ENCODE data around the gene SNX15.
"Not testable (repeated sequence)": the region's sequence is repeated elsewhere in the genome, so short reads cannot be mapped to it uniquely, and the experiment has no call there.

Gene SNX15, protein sequence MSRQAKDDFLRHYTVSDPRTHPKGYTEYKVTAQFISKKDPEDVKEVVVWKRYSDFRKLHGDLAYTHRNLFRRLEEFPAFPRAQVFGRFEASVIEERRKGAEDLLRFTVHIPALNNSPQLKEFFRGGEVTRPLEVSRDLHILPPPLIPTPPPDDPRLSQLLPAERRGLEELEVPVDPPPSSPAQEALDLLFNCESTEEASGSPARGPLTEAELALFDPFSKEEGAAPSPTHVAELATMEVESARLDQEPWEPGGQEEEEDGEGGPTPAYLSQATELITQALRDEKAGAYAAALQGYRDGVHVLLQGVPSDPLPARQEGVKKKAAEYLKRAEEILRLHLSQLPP

DNA sequence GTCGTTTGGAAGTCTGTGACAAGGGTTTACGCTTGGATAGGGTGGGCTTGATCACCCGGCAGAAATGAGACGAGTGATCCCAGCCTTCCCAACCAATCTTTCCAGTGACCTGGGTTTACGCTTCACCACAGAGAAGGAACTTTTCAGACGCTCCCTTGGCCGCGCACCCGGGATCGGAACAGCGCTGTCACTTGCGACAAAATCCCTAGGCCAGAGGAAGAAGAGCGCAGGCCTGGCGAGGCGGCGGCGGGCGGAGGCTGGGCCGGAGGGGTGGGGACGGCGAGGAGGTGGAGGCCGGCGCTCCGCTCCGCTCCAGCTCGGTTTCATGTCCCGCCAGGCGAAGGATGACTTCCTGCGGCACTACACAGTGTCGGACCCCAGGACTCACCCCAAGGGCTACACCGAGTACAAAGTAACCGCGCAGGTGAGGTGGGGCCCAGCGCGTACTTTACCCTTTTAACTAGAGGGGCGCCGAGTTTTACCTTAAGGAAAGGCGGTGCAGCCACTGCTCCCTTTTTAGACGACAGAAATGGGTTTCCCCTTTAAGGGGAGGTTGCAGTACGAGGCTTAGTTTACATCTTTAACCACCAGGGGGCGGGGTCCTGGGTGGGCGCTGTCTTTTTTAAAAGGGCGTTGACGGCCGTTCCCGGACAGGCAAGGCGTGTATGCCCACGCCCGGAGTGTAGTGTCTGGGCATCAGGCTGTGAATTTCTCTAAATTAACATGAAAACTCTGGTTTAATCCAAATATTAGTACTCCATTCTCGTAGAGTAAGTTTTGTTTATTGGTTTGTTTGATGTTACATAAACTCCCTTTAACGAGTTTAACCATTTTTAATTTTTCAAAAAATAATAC lies at the start of gene SNX15:
TSS of gene SNX15 (plus strand) at position 227 of the 855 bp plus-strand sequence. CDS start at position 326, 99 bp downstream.
- peak; percentile 96 for DNase-seq

DNA sequence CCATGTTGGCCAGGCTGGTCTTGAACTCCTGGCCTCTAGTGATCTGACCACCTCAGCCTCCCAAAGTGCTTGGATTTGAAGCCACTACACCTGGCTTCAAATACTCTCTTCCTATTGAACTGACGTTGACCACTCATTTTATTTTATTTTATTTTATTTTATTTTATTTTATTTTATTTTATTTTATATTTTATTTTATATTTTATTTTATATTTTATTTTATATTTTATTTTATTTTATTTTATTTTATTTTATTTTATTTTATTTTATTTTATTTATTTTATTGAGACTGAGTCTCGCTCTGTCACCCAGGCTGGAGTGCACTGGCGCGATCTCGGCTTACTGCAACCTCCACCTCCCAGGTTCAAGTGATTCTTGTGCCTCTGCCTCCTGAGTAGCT lies 43.9 kb upstream of the SNX15 start:
- DNase-seq = not testable (repeated sequence)

DNA sequence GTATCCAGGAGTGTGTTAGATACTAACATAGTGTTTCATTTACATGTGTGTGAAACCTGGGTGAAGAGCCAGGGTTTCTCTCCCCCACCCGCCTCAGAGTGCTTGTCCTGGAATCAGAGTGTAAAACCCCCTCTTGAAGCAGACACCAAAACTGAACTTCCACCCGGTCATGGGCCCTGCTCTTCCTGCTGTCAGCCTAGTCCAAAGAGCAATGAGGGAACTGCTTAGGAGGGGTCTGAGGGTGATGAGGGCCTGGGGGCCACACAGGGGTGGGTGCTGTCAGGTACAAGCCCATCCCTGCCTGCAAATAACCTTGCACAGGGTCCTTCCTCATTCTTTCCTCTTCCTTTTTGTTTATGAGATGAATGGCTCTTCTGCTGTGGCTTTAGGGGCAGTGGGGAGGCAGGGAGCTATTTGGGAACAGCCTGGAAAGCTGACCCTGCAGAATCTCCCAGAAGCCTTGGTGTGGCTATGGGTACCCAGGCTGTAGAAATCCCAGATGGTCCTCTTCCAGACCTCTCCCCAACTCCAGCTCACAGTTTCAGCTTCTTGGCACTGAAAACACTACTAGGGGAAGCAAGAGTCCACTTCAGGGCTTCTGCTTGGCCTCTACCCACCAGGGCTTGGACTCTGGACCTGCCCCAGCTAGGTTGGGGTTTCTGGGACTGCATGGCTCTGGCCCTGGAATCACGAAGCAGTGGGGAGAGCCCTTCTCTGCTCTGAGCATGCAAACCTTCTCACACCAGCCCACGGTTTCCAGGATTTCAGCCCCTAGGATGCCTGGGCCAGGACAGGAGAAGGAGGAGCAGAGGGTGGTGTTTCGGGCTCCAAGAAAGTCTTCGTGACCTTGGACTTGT lies 39.0 kb upstream of the SNX15 start:
- no peak for DNase-seq

DNA sequence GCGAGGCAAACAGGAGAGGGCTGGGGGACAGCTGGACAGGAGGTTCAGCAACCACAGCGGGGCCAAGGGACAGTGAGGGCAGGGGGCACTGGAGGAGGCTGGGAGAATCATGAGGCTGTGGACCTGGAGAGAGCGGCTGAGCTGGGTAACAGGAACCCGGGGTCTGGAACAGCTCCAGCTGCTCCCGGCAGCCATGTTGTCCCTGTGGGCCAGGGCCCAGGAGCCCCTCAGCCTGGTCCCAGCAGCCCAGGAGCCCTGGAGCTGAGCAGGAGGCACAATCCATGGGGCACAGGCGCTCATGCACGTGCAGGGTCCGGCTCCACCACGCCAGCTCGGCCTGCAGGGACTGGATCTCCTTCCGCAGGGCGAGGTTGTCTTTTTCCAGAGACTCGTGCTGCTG lies 37.8 kb upstream of the SNX15 start:
- DNase-seq = no peak

DNA sequence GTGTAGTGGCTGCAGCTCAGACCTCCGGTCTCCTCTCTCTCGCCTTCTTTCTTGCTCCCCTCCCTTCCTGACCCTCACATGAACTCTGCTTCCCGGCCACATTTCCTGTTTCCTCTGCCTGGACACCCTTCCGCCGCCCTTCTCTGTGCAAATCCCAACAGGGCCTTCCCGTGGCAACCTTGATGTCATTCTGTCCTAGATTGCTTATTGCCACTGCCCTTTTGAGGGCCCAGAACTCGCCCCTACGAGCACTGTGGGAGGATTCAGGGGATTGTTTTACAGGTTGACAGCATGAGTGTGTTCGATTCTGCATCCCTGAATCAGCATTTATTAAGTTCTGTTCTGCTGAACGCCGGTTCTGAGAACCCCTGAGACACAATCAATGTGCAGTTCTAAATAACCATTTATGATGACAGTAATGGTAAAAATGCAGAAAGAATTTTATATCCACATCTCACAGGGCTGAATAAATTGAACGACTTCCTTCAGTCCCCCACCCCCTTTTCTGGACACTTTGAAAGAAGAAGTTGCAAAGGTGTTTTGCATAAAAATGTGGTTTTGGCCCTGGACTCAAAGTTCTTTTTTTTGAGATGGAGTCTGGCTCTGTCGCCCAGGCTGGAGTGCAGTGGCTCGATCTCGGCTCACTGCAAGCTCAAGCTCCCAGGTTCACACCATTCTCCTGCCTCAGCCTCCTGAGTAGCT lies 36.9 kb upstream of the SNX15 start:
- DNase-seq = no peak

DNA sequence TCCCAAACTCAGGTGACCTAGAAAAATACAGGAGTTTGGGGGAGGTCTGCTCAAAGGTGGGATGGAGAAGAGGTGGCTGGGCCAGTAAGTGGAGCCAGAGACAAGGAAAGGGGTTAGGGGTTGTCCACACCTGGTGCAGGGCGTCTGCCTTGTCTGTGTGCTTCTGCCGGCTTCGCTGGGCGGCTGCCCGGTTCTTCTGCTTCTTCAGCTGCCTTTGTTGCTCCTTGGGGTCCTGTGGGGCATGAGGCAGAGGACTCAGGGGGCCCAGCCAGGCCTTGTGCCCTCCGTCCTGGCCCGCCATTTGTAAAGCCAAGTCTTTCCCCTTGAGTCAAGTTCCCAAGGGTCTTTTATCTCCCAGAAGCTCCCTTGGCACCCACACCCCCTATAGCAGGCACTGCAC lies 32.9 kb upstream of the SNX15 start:
- DNase-seq = no peak

DNA sequence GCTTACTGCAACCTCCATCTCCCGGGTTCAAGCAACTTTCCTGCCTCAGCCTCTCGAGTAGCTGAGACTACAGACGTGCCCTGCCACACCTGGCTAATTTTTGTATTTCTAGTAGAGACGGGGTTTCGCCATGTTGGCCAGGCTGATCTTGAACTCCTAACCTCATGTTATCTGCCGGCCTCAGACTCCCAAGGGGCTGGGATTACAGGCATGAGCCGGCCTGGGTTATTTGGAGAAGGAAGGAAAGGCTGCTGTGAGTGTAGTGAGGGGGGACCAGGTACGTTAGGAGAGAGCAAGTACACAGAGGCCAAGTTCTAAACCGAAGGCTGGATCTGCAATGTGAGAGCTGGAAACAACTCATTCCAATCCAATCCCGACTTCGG lies 30.9 kb upstream of the SNX15 start:
- no peak for DNase-seq

DNA sequence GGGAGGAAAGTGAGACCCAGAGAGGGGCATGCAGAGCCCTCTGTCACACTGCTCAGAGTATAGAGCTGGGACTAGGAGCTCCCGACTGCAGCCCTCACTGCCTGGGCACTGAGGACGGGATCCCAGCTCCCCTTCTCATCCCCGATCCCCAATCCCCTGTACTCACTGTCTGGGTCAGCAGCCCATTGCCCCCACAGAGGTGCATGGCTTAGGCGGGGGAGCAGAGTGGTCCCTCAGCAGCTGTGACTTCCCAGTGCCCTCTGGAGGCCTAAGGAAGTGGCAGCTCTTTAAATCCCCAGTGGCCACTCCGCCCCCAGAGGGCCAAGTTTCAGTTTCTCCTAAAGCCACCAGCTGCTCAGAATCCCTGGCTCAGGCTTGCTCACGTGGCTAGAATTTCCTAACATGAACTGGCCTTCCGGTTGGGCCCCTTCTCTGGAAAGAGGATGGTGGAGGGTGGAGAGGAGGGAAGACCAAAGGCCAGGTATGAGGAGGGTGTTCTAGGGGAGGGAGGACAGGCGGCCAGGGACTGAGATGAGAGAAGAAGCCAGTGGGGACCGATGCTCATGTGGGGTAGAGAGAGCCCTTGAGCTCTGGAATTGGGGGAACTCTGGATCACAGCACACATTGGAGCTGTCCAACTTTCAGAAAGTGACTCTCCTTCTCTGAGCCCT lies 30.4 kb upstream of the SNX15 start, which contains the start of gene BATF2:
TSS of gene BATF2 (minus strand) at position 262 of the 671 bp plus-strand sequence. CDS start at position 205, 57 bp downstream.
- DNase-seq = no peak

DNA sequence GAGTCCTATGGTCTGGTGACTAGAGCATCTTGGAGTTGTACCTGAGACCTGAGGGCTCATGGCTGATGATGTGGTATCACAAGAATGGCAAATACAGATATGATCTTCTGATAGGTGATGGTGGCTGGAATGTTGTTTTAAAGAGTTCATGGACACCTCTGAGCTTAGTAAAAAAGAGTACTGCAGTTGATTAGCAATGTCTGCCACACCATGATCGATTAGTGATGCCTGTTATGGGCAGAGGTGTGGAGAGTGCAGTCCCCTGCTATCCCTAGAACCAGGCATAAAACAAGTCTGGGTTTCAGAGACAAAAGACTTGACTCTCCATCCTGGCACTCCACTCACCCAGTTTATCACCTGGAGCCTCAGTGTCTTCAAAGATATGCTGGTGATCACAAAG lies 29.1 kb upstream of the SNX15 start:
- no peak for DNase-seq

DNA sequence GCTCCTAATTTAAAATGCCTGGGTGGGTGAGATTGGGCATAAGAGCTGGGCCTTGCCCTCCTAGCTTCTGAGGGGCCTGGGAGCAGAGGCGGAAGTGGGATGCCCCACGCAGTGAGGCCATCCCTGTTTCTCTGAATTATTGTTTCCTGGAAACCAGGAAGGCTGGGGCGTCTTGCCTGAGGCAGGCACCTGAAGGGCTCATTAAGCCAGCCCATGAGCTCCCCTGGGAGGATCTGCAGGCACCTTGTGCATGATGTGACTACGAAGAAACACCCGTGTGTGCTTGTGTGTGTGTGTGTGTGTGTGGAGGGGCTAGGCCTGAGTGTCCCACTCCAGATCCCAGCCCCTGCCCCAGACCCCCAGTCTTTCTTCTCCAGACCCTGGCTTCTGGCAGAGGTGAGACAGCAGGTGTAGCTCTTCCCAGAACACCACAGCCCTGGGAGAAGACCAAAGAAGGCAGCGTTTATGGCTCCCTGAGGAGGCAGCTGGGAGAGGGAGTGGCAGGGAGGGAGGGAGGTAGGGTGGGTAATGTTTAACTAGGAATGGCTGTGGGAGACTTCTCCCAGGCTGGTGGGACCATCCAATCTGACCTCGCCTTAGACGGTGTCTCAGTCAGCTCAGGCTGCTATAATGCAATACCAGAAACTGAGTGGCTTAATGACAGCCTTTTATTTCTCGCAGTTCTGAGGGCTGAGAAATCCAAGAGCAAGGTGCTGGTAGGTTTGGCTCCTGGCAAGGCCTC lies 28.4 kb upstream of the SNX15 start:
- no peak for DNase-seq

DNA sequence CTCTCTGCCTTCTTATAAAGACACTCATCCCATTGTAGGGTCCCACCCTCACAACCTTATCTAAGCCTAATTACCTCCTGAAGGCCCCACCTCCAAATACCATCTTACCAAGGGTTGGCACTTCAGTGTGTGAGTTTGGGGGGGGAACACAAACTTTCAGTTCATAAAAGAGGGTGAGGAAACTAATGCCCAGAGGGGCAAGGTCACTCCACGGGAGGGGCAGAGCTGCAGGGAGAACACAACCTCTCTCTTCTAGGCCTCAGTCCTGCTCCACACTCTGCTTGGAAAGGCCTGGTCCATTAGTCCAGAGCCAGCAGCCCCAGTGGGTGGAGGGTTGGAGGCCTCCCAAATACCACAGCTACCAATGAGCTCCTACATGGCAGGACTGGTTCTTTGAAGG lies 27.8 kb upstream of the SNX15 start:
- DNase-seq = no peak

DNA sequence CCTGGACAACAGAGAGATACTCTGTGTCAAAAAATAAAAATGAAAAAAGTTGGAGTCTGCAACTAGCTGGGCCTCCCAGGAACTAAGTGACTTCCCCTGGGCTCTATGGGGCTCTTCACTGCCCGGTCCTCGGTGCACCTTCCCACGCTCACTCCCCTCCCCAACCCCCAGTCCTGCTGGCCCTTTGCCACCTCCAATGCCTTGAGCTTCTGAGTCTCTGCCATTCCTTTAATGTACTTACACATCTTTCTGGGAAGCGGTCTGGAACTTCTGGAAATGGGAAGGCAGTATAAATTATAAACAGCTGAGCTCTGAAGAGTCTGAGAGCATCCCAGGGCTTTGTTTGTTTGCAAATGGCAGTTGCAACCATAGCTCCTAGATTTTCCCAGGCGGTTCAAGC lies 24.5 kb upstream of the SNX15 start:
- no peak for DNase-seq

DNA sequence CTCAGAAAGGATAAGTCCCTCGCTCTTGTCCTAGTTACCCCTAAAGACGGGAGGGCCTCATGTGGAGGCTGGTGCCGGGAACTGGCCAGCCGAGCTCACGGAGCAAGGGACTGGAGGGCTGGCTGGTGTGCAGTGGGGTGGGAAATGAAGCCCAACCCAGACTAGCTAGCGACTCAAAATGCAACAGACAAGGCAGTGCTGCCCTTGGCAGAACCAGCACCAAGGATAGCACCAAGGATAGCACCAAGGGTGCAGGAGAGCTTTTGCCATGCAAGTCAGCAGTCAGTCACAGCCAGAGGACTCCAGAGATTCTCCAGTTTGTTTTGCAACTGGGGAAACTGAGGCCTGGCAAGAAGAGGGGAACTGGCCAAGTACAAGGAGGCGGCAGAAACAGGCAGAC lies 24.0 kb upstream of the SNX15 start:
- no peak for DNase-seq

DNA sequence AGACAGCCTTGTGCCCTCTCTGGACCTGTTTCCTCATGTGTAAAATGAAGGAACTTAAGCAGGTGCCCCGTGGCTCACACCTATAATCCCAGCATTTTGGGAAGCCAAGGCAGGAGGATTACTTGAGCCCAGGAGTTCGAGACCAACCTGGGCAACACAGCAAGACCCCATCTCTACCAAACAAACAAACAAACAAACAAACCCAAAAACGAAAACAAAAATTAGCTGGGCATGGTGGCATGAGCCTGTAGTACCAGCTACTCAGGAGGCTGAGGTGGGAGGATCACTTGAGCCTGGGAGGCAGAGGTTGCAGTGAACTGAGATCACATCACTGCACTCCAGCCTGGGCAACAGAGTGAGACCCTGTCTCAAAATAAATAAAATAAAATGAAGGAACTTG lies 23.3 kb upstream of the SNX15 start:
- not testable (repeated sequence) for DNase-seq

DNA sequence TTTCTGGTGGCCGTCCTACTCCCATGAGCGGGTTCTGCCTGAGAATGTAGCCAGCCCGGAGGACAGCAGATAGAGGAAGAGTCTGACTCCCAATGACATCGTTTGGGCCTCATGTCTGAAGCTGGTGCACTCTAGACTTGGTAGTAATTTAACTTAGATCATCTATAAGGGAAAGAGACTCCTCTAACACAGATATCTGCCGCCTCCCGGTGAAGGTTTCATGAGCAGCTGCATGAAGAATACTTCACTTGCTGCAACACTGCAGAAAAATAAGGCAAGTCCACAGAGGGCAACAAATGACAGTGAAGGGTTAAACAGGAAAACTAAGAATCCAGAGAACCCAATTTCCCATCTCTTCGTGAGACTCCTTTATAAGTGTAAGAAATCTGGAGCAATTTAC lies 19.2 kb upstream of the SNX15 start:
- no peak for DNase-seq

DNA sequence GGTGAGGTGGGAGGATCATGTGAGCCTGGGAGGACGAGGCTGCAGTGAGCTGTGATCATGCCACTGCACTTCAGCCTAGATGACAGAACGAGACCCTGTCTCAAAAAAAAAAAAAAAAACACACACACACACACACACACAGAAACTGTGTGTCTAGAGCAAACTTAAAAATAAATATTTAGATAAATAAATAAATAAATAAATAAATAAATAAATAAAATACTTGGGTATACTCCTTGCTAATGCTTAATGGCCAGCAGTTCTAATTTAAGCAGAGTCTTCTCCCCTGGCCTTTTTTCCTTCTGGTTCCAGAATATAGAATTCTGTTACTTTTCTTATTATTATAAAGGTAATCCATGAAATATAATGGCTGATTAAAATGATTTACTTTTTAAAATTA lies 18.4 kb upstream of the SNX15 start:
- DNase-seq = no peak

DNA sequence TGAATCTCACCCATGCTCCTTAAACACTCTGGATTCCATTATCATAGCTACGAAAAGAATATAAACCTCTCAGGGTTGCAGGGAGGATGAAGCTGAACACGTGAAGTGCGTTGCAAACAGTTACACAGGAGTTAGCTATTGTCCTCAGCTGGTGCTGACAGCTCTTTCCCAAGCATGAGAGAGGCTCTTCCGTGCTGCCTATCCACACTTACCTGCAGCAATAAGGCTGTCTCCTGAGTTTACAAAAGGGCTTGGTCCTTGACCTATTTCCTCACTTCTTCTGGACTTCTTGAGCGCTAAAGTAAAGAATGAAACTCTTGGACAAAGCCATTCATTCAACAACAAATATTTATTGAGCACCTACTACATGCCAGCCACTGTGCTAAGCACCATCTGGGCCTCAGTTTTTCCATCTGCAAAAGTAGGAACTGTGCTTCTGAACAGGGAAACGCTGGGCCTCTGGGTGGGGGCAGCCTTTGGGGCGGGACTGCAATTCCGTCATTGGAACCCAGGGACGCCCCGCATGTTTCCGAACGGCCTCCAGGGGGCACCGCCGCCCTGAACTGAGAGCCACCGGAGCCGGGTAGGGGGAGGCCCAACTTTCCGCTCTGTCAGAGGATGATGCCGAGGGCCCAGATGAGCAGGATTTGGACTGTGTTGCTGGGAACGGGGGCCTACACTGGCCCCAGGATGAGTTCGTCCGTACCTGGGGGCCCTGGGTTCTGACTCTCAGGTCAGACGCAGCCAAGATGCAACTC lies 13.9 kb upstream of the SNX15 start:
- peak; percentile 96 for DNase-seq

DNA sequence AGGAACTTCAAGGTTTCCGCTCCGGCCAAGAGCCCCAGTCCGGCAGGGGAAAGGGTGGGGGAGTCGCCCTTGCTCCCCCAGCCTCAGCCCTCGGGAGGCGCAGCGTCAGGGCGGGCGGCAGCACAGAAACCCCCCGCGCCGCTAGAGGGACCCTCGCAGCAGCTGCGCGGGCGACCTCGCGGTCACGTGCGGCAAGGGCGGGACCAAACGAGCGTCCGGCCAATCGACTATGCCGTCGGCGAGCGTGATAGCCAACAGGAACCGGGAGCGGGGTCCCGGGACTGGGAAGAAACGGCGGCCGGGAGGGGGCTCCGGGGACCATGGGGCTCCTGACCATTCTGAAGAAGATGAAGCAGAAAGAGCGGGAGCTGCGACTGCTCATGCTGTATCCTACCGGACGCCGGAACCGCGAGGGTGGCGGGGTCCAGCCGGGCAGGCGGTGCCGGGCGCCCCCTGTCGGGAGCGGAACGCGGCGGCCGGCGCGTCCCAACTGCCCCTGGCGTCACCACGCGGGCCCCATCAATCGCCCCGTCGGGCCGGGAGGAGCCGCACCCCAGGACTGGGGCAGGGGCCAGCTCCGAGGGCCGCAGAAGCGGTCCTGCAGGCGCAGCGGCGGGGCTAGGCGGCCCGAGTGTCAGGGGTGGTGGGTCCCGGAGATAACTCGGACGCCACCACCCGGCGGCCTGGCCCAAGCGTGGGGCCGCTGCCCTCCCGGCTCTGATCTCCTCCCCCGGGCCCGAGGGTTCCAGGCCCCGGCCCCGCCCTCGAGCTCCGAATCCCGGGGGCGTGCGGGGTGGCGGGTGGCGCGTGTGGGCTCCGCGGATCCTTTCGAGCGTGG lies 13.1 kb upstream of the SNX15 start, which contains the start of gene ARL2:
TSS of gene ARL2 (plus strand) at position 273 of the 838 bp plus-strand sequence. CDS start at position 321, 48 bp downstream.
- DNase-seq = peak; percentile 94

DNA sequence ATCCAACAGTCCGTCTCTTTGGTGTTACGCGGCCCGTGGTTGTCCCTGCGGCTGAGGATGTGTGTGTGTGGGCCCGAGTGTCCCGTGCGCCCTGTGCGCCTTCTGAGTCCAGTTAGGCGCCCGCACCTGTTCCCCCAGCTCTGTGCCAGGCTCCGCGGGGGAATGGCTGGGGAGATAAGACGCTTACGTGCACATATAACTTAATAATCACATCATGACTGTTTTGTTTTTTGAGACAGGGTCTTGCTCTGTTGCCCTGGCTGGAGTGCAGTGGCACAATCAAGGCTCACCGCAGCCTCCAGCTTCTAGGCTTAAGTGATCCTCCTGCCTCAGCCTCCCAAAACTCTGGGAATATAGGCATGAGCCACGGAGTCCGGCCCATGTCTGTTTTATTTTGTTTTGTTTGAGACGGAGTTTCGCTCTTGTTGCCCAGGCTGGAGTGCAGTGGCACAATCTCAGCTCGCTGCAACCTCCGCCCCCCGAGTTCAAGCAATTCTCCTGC lies 12.5 kb upstream of the SNX15 start:
- DNase-seq = no peak

Data from activated effector memory CD4-positive, alpha-beta T cell treated with anti-CD3 and anti-CD28 coated beads, Interleukin-2, amount 50 U/mL, for 16 hours (primary cell).